ENCODE data around the gene ADRA2C. TPM values are rescaled to one million over a fixed set of nuclear protein-coding genes. Genes with fewer than 3 reads are reported as not detected.
A peak's percentile ranks its signal among the peaks of the same experiment; 100 is the strongest.

The ADRA2C gene
- total and polyA plus RNA-seq, 9 of the 15 experiments (the other 6 are each of a cell fraction or from before 2014, with no cell fraction given) = 0.06 to 0.58 (median 0.14) TPM; not detected in 2

- TF ChIP-seq REST (IDR thresholded peaks at IDR 0.05; ENCODE audit: borderline replicate concordance) = peak; percentile 98
- TF ChIP-seq REST (CRISPR knock-in tag; IDR thresholded peaks at IDR 0.05; ENCODE audit: low read depth) = peak; percentile 95
- TF ChIP-seq ZNF511 (CRISPR knock-in tag; IDR thresholded peaks at IDR 0.05) = peak; percentile 85
- TF ChIP-seq FOXP4 (CRISPR knock-in tag; IDR thresholded peaks at IDR 0.05; ENCODE audit: borderline replicate concordance) = no peak
These were observed 25.8 kb downstream of the ADRA2C start (continued) for GRCh38 chr4:3791910-3792542.

Data from K562 (cell line).